Small intestine (tissue), 7 donors: Measurements from ENCODE around the gene PLAAT1. TPM values are rescaled to one million over a fixed set of nuclear protein-coding genes. Genes with fewer than 3 reads are reported as not detected.

Experiments used
- DNase-seq, 2 donors: peaks; one replicate each; pipeline versions ENCODE4 v3.0.0 to v3.0.0-alpha.2; 2013
- FAIRE-seq: peaks from 2 replicates; lab custom pipeline; 2012; peaks lifted over from hg19 to GRCh38; lab: Jason Lieb, UNC
- H3K27ac ChIP-seq, 3 donors: one replicate each; pipeline ENCODE4 v1.5.1; 2013; ENCODE audit warnings: low read length in 2 of 3, mild to moderate bottlenecking in 2 of 3, control low read depth in 1 of 3, inconsistent platforms in 1 of 3, low read depth in 1 of 3, moderate library complexity in 1 of 3
- H3K27me3 ChIP-seq, 3 donors: one replicate each; pipeline ENCODE4 v1.6.1; 2013; ENCODE audit warnings: low read length in 3 of 3, inconsistent platforms in 1 of 3; ENCODE audit not compliant: control insufficient read depth in 3 of 3, insufficient read depth in 3 of 3
- H3K36me3 ChIP-seq, 3 donors: one replicate each; pipeline ENCODE4 v1.6.1; 2013; ENCODE audit warnings: low read length in 3 of 3, inconsistent platforms in 1 of 3, low read depth in 1 of 3, mild to moderate bottlenecking in 1 of 3, moderate library complexity in 1 of 3; ENCODE audit not compliant: control insufficient read depth in 3 of 3, insufficient read depth in 2 of 3
- H3K4me1 ChIP-seq, 3 donors: one replicate each; pipeline ENCODE4 v1.6.1; 2013; ENCODE audit warnings: low read length in 2 of 3, inconsistent platforms in 1 of 3, low read depth in 1 of 3, mild to moderate bottlenecking in 1 of 3, moderate library complexity in 1 of 3; ENCODE audit not compliant: control insufficient read depth in 3 of 3, insufficient read depth in 2 of 3
- H3K4me3 ChIP-seq, 3 donors: one replicate each; pipeline ENCODE4 v1.5.1; 2013; ENCODE audit warnings: low read length in 3 of 3, control low read depth in 1 of 3, inconsistent platforms in 1 of 3, low read depth in 1 of 3, mild to moderate bottlenecking in 1 of 3, moderate library complexity in 1 of 3
- H3K9me3 ChIP-seq, 2 donors: one replicate each; pipeline ENCODE4 v1.6.1; 2013; ENCODE audit warnings: low read depth in 1 of 2, low read length in 1 of 2; ENCODE audit not compliant: control insufficient read depth in 2 of 2, insufficient read depth in 1 of 2
- WGBS, 3 donors: extraction: QIAGEN DNeasy Blood & Tissue Kit; methylation state at CpG; one replicate each; pipeline ENCODE4 v1.1.7; 2013; 5-methylcytosine and 5-hydroxymethylcytosine counted together
- polyA plus RNA-seq, 4 donors: library from polyadenylated mRNA; stranded (reverse) in 3 of 4; unstranded in 1 of 4; fragments of 200-250 nt in 3 of 4; fragments of 120-200 nt in 1 of 4; gene quantifications; one replicate each; pipeline versions ENCODE4 v1.2.1 to v1.2.3, GENCODE V29; 2013
- donor health status: healthy with polysubstance abuse.
- donor health status: control.
- donor health status: control.
- donor health status: Bipolar disorder and iron deficiency.
- donor health status: healthy.

Gene PLAAT1
- polyA plus RNA-seq, 4 donors = 0.06 to 0.81 (median 0.12) TPM; not detected in 1

DNA sequence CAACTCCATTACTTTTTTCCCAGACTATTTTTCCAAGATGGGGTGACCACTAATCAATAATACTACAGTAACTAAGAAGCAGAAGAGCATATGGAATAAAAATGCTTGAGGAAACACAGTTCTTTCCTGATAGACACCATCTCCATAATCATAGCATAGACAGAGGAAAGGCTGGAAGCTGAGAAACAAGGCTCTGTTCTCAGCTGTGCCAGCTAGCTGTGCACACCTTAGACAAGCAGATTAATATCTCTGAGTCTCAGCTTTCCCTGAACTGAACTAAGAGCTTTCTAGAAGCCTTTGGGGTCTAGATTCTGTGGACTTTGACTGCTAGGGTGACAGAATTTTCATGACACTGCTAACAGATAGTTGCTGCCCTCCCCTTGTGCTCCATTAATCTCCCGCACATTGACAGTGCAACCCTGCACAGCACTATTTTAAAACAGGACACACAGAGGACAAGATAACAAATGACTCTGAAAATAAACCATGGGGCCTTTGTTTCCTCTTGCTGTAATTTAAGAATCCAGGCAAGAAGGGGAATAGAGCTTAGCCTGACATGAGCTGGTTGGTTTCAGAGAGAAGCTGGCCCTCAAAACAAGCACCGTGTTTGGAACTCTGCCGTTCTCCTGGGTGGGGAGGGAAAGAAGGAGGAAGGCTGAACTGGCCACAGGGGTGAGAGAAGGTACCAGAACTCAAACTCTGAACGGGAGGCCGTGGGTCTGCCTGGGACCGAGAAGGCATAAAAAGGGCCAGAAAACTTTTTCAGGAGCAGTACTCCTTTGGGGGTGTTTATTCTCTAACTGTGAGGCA, 70.1 kb downstream of the PLAAT1 start:
- no peak overlapping the region for H3K4me3 ChIP-seq
- H3K9me3 ChIP-seq = no peaks in the 10 kb centered on the region
- H3K27me3 ChIP-seq = peaks cover 0 to 2% (median 0%) of the 10 kb centered on the region in 3 donors
- WGBS, 3 donors = 46 to 65% (median 61%) methylated on average over 6 of the region's 6 CpGs
- H3K4me1 ChIP-seq = no peaks in the 10 kb centered on the region
- FAIRE-seq (no peak), DNase-seq (no peak)
- no peaks in the 10 kb centered on the region for H3K36me3 ChIP-seq
- no peak overlapping the region for H3K27ac ChIP-seq

DNA sequence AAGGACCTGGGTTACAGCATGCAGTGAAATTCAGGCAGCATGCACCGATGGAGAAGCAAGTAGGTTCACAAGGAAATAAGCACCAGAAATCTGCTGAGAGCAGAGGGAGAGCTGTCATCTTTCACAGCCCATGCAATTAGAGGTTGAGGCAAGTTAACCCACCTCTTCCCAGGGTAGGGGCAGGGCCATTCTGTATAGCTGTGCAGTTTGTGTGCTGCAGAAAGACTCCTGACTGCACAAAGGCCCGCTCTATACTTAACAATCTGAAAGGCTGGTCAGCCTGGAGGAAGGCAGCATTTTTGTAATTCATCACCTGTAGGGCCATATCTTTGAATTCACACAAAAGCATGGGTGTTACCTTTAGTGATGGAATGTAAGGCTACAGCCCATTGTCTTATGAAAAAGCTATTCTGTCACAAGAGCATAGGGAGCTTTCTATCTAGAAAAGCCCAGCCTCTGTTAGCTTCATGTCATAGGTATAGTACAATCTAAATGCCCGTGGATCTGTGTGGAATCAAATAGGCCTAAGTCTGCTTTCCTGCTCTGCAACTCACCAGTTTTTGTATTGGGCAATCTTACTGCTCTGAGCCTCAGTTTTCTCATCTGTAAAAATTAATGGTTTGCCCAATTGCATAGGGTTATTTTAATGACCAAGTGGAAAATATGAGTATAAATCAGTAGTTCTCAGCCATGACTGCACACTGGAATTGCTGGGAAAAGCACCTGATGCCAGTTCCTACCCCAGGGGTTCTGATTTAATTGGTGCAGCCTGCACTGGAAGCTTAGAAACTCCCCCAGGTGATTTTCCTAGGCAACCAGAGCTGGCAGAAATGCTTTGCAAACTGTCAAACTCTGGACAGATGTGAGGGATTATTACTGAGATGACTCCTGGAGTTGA, 72.3 kb downstream of the PLAAT1 start:
- Histone ChIP-seq H3K27me3 (peaks cover 0 to 2% (median 0%) of the 10 kb centered on the region in 3 donors), H3K27ac (no peak overlapping the region), H3K9me3 (no peaks in the 10 kb centered on the region), H3K4me1 (no peaks in the 10 kb centered on the region), H3K4me3 (no peak overlapping the region), H3K36me3 (no peaks in the 10 kb centered on the region)
- DNase-seq (no peak), FAIRE-seq (no peak)
- 71 to 80% (median 74%) methylated on average over 3 of the region's 3 CpGs for WGBS, 3 donors

- 78 to 83% (median 83%) methylated on average over 3 of the region's 3 CpGs for WGBS, 3 donors
- no peaks in the 10 kb centered on the region for H3K36me3 ChIP-seq
- DNase-seq (no peak), FAIRE-seq (no peak)
- H3K4me1 ChIP-seq = no peaks in the 10 kb centered on the region
- no peaks in the 10 kb centered on the region for H3K9me3 ChIP-seq
- no peak overlapping the region for H3K27ac ChIP-seq
- no peak overlapping the region for H3K4me3 ChIP-seq
- H3K27me3 ChIP-seq = peaks cover 0 to 2% (median 0%) of the 10 kb centered on the region in 3 donors
Measured at GRCh38 chr3:193314161-193314560, 73.1 kb downstream of the PLAAT1 start.

DNA sequence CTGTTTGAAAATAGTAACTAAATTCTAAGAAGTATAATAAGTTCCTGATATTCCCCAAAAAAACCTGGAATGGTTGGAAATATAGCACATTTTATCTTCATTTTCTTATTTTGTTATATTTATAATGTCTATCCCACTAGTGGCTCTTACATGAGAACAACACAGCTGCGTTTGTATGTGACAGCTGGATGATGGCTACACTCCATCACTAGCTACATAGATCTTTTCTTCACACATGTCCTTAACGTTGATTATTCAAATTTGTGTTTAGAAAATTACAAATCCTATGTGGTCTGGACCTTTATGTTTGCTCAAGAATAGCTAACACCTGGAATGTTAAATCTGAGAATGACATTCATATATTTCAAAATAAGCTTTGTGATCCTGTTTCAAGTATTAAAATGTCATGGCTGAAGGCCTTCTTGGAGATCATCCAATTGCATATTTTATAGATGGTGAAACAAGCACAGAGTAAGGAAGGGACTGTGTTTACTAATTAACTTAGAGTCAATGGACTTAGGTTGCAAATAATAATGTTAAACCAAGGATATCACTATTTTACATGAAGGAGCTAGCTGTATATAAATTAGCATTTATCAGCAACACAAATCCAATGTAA, 76.8 kb downstream of the PLAAT1 start:
- H3K9me3 ChIP-seq = no peaks in the 10 kb centered on the region
- no peaks in the 10 kb centered on the region for H3K36me3 ChIP-seq
- H3K4me3 ChIP-seq = no peak overlapping the region
- 54 to 70% (median 68%) methylated on average over 2 of the region's 2 CpGs for WGBS, 3 donors
- H3K27me3 ChIP-seq = no peaks in the 10 kb centered on the region
- FAIRE-seq (no peak), DNase-seq (no peak)
- H3K4me1 ChIP-seq = no peaks in the 10 kb centered on the region
- no peak overlapping the region for H3K27ac ChIP-seq

Other genes starting within 250 kb of the PLAAT1 start
- gene ATP13A5, start 137.5 kb downstream of the PLAAT1 start, polyA plus RNA-seq = under 1 TPM in 1 of 4 donors, not detected in 3; 0.21 TPM